Epithelial cell of esophagus (primary cell): ENCODE results near the gene TLE3.

Experiments used
- DNase-seq: peaks from one replicate; pipeline ENCODE4 v3.0.0; 2010; ENCODE audit warnings: low read depth
- H3K4me3 ChIP-seq: 2 replicates; pipeline ENCODE4 v1.5.1; 2011; ENCODE audit warnings: mild to moderate bottlenecking, low read length, control low read depth
- CTCF ChIP-seq: IDR thresholded peaks from 2 replicates; pipeline ENCODE4 v1.5.1; 2011; ENCODE audit warnings: low read depth, mild to moderate bottlenecking, low read length, control low read depth, inconsistent platforms; ENCODE audit not compliant: insufficient read depth; ENCODE audit errors: missing control alignments

Gene TLE3

GRCh38 chr15:70103880-70104626 lies 6.3 kb upstream of the TLE3 start:
- no peak for TF ChIP-seq CTCF

GRCh38 chr15:70102827-70103226 lies 5.1 kb upstream of the TLE3 start:
- TF ChIP-seq CTCF: no peak
- no peak for DNase-seq
- no peak overlapping the region for H3K4me3 ChIP-seq

More at GRCh38 chr15:70103880-70104626, 6.3 kb upstream of the TLE3 start:
- DNase-seq: no peak
- no peak overlapping the region for H3K4me3 ChIP-seq

GRCh38 chr15:70101459-70102113 lies 3.9 kb upstream of the TLE3 start:
- H3K4me3 ChIP-seq: no peak overlapping the region
- peak; percentile 84 for DNase-seq
- no peak for TF ChIP-seq CTCF

GRCh38 chr15:70100474-70101341 lies 3.0 kb upstream of the TLE3 start:
- DNase-seq: peak; percentile 56

GRCh38 chr15:70099967-70100473 lies 2.3 kb upstream of the TLE3 start:
- DNase-seq: no peak
- no peak for TF ChIP-seq CTCF
- peak overlapping the region; percentile 23 for H3K4me3 ChIP-seq

More at GRCh38 chr15:70100474-70101341, 3.0 kb upstream of the TLE3 start:
- peak overlapping the region; percentile 23 for H3K4me3 ChIP-seq
- peak; percentile 23 for TF ChIP-seq CTCF

- peak overlapping the region; percentile 53 for H3K4me3 ChIP-seq
- DNase-seq: peak; percentile 99
- no peak for TF ChIP-seq CTCF
Measured at GRCh38 chr15:70099167-70099966, 1.6 kb upstream of the TLE3 start.
